Endothelial cell of umbilical vein (primary cell): ENCODE data around the gene LSP1.

Experiments used
- EZH2 ChIP-seq: IDR thresholded peaks from 2 replicates; pipeline ENCODE4 v1.6.1; 2012; ENCODE audit warnings: borderline replicate concordance, low read depth, mild to moderate bottlenecking, moderate library complexity, low read length, inconsistent platforms; ENCODE audit not compliant: severe bottlenecking
- FOS ChIP-seq: IDR thresholded peaks from 2 replicates; pipeline ENCODE4 v1.6.1; 2011; ENCODE audit warnings: mild to moderate bottlenecking, low read length, moderate library complexity, borderline replicate concordance; ENCODE audit not compliant: insufficient read depth
- JUN ChIP-seq: IDR thresholded peaks from 2 replicates; pipeline ENCODE4 v1.6.1; 2011; ENCODE audit warnings: borderline replicate concordance, low read depth; ENCODE audit not compliant: insufficient read length, insufficient read depth
- MYC ChIP-seq: IDR thresholded peaks from one replicate; pipeline ENCODE4 v1.6.1; 2011; ENCODE audit warnings: mild to moderate bottlenecking, low read depth, low read length
- POLR2A ChIP-seq: IDR thresholded peaks from 2 replicates; pipeline ENCODE4 v1.6.1; 2012; ENCODE audit warnings: low read depth, mild to moderate bottlenecking, control low read depth, low read length
- POLR2AphosphoS5 ChIP-seq: IDR thresholded peaks from 2 replicates; pipeline ENCODE4 v1.6.1; 2012; ENCODE audit warnings: low read depth, mild to moderate bottlenecking, control low read depth, low read length, moderate library complexity; ENCODE audit not compliant: insufficient read depth
- TF ChIP-seq, protein P1 (sequence below), 2 donors: IDR thresholded peaks; 1 replicate in 1 of 2; 2 replicates in 1 of 2; pipeline ENCODE4 v1.5.1; 2011; ENCODE audit warnings: low read length in 2 of 2, mild to moderate bottlenecking in 2 of 2, moderate library complexity in 2 of 2, control low read depth in 1 of 2, inconsistent platforms in 1 of 2, low read depth in 1 of 2; ENCODE audit not compliant: insufficient read depth in 1 of 2; ENCODE audit errors: extremely low read depth in 1 of 2
- TF ChIP-seq, protein P2 (sequence below): IDR thresholded peaks from 2 replicates; pipeline ENCODE4 v1.6.1; 2011; ENCODE audit not compliant: insufficient read depth, insufficient read length

DNA sequence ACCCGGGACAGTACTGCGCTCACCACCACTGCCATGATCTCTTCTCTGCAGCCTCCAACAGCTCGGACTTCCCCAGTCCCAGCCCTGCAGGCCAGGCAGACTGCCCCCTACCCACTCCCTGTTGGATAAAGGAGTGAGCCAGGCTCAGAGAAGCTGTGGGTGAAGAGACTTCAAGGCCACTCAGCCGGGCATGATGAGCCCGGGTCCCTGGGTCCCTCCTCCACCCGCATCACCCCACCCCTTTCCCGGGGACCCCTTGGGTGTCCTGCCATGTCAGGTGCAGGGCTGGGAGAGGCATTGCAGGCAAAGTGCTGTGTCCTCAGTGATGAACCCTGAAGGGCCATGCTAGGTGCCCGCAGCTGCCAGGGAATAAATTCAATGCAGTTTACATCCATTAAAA is 14.5 kb downstream of the LSP1 start:
- TF ChIP-seq, protein P1, sequence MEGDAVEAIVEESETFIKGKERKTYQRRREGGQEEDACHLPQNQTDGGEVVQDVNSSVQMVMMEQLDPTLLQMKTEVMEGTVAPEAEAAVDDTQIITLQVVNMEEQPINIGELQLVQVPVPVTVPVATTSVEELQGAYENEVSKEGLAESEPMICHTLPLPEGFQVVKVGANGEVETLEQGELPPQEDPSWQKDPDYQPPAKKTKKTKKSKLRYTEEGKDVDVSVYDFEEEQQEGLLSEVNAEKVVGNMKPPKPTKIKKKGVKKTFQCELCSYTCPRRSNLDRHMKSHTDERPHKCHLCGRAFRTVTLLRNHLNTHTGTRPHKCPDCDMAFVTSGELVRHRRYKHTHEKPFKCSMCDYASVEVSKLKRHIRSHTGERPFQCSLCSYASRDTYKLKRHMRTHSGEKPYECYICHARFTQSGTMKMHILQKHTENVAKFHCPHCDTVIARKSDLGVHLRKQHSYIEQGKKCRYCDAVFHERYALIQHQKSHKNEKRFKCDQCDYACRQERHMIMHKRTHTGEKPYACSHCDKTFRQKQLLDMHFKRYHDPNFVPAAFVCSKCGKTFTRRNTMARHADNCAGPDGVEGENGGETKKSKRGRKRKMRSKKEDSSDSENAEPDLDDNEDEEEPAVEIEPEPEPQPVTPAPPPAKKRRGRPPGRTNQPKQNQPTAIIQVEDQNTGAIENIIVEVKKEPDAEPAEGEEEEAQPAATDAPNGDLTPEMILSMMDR (IDR thresholded peaks at IDR 0.05; ENCODE audit: extremely low read depth in 1 of 2, insufficient read depth in 1 of 2, low read depth in 1 of 2, low read length in 2 of 2): no peak
- TF ChIP-seq POLR2A (no peak), POLR2AphosphoS5 (no peak), EZH2 (no peak), MYC (no peak), JUN (no peak), FOS (no peak)
- TF ChIP-seq, protein P2, sequence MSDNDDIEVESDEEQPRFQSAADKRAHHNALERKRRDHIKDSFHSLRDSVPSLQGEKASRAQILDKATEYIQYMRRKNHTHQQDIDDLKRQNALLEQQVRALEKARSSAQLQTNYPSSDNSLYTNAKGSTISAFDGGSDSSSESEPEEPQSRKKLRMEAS: no peak
